Measurements from ENCODE around the gene ARHGEF5.

ARHGEF5 gene

DNA sequence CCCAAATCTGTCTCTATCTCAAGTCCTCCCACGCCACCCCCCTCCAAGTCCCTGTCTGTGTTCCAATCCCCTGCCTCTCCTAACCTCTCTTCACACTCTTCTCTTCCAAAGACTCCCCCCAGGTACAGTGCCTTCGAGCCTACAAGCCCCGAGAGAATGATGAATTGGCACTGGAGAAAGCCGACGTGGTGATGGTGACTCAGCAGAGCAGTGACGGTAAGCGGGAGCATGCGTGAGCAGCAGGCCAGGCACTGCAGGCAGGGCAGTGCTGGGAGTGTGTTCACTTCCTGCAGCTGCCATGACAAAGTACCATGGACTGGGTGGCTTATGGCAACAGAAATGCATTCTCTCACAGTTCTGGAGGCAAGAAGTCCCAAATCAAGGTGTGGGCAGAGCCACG is 23.4 kb downstream of the ARHGEF5 start:
- TF ChIP-seq SPI1 (IDR thresholded peaks at IDR 0.05; ENCODE audit: low read depth, low read length) (no peak), PAX5 (IDR thresholded peaks at IDR 0.05; ENCODE audit: insufficient read depth, low read length, severe bottlenecking) (no peak)

DNA sequence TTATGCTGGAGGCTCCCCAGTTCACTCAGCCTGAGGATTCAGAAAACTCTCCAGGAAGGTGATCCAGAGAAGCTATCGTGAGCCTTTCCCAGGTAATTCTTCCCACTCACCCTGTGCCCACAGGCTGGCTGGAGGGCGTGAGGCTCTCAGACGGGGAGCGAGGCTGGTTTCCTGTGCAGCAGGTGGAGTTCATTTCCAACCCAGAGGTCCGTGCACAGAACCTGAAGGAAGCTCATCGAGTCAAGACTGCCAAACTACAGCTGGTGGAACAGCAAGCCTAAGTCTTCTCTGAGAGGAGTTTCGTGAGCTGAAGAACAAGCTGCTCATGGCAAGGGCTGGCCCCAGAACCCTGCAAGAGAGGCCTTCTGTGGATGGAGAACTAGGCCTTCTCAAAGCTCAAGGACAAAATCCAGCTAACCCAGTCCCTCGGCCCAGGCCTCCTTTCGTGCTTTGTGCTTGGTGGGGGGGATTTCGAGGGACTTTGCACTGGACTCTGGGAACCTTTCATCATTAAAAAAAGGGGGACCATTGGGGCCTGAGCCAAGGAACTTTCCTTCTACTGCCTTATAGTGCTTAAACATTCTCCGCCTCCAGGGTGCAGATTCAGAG is 24.7 kb downstream of the ARHGEF5 start:
- DNase-seq (ENCODE audit: insufficient read length, low spot score), result no peak
- no peak for TF ChIP-seq SPI1 (IDR thresholded peaks at IDR 0.05; ENCODE audit: low read depth, low read length)
- TF ChIP-seq POLR2A (IDR thresholded peaks at IDR 0.05; ENCODE audit: low read depth, low read length), result no peak
- no peak for FAIRE-seq

More for the DNA sequence above, 23.4 kb downstream of the ARHGEF5 start:
- DNase-seq (ENCODE audit: insufficient read length, low spot score) (no peak), FAIRE-seq (no peak)

DNA sequence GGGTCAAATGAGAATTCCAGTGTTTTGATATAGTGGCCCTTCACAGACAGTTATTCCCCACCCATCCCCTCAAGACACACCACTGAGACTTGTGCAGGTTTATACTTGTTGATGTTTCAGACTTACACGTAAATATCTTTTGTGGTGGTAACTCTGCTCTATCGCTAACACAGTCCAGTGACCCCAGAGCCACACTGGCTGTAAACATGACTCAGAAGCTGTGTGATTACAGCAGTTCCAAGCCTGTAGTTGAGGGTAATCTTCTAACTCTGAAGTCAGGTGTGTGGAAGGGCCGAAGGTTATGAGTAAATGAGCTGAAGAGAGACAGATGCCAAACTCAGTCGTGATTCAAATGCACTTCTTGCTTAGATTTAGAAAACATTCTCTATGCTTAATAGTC is 28.9 kb downstream of the ARHGEF5 start:
- TF ChIP-seq TAF1 (IDR thresholded peaks at IDR 0.05; ENCODE audit: low read depth, low read length), result no peak
- TF ChIP-seq PAX5 (IDR thresholded peaks at IDR 0.05; ENCODE audit: insufficient read depth, low read length, severe bottlenecking), result no peak
- TF ChIP-seq SPI1 (IDR thresholded peaks at IDR 0.05; ENCODE audit: low read depth, low read length), result no peak
- TF ChIP-seq POLR2A (IDR thresholded peaks at IDR 0.05; ENCODE audit: low read depth, low read length), result no peak
- no peak for TF ChIP-seq POU2F2 (IDR thresholded peaks at IDR 0.05; ENCODE audit: low read depth, low read length)
- TF ChIP-seq POLR2AphosphoS5 (IDR thresholded peaks at IDR 0.05; ENCODE audit: low read depth, low read length), result no peak
- DNase-seq (ENCODE audit: insufficient read length, low spot score) (no peak), FAIRE-seq (peak; percentile 71)

DNA sequence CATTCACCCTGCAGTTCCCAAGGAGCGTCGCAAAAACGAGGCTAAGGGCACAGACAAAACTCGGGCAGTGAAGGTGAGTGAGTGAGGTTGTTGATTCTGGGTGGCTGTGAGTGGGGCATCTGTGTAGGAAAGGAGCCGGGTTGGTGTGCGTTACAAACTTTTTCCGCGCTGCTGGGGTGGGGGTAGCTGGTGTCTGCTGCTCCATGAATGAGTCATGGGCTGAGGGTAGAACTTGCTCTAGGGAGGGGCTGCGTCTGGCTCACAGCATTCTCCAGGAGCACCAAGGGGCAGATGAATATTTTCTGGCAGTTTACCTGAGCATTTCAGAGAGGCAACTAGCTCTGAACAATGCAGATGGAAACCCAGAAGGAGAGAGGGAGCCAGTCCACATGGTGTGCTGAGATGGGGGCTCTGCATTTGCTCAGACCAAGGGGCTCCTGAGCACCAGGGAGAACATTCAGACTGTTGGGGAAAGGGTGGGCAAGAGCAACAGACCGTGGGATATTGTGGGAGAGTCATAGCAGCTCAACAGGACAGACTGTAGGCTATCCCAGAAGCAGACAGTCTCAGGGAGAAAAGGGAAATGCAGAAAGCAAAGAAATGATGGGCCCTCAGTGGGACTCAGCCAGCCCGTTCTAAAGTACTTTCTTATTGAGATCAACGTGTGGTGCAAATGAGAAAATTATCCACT is 29.5 kb downstream of the ARHGEF5 start:
- DNase-seq (ENCODE audit: insufficient read length, low spot score) (no peak), FAIRE-seq (peak; percentile 9)
- TF ChIP-seq POLR2AphosphoS5 (IDR thresholded peaks at IDR 0.05; ENCODE audit: low read depth, low read length) (no peak), PAX5 (IDR thresholded peaks at IDR 0.05; ENCODE audit: insufficient read depth, low read length, severe bottlenecking) (no peak), TAF1 (IDR thresholded peaks at IDR 0.05; ENCODE audit: low read depth, low read length) (no peak)

DNA sequence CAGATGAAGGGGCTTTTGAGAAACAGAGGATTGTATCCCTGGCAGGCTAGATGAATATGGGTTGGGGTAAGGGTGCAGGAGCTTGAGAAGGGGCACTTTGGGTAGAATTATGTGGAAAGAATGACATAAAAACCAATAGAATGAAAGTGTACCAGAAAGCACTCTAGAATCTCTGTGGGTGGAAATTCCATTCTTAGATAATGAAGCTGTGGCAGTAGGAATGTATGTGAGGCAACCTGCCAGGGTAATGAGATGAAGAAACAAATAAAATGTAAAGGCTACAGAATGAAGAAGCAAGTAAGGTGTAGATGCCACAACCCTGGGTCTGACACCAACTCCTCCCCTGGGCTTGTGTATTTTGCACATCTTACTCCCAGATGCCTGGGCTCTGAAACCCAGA is 31.5 kb downstream of the ARHGEF5 start:
- DNase-seq (ENCODE audit: insufficient read length, low spot score) (no peak), FAIRE-seq (no peak)
- TF ChIP-seq SPI1 (IDR thresholded peaks at IDR 0.05; ENCODE audit: low read depth, low read length) (no peak), POLR2AphosphoS5 (IDR thresholded peaks at IDR 0.05; ENCODE audit: low read depth, low read length) (no peak), POLR2A (IDR thresholded peaks at IDR 0.05; ENCODE audit: low read depth, low read length) (no peak), PAX5 (IDR thresholded peaks at IDR 0.05; ENCODE audit: insufficient read depth, low read length, severe bottlenecking) (no peak), TAF1 (IDR thresholded peaks at IDR 0.05; ENCODE audit: low read depth, low read length) (no peak), POU2F2 (IDR thresholded peaks at IDR 0.05; ENCODE audit: low read depth, low read length) (no peak)

DNA sequence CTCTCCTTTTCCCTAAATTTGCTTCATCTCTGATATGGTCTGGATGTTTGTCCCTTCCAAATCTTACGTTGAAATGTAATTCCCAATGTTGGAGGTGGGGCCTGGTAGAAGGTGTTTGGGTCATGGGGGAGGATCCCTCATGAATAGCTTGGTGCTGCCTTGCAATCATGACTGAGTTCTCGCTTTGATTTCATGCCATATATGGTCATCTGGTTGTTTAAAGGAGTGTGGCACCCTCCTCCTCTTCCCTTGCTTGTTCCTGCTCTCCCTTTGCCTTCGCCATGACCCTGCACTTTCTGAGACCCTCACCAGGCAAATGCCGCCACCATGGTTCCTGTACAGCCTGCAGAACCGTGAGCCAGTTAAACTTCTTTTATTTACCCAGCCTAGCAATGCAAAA is 33.7 kb downstream of the ARHGEF5 start:
- FAIRE-seq (no peak), DNase-seq (ENCODE audit: insufficient read length, low spot score) (no peak)
- TF ChIP-seq SPI1 (IDR thresholded peaks at IDR 0.05; ENCODE audit: low read depth, low read length), result no peak

DNA sequence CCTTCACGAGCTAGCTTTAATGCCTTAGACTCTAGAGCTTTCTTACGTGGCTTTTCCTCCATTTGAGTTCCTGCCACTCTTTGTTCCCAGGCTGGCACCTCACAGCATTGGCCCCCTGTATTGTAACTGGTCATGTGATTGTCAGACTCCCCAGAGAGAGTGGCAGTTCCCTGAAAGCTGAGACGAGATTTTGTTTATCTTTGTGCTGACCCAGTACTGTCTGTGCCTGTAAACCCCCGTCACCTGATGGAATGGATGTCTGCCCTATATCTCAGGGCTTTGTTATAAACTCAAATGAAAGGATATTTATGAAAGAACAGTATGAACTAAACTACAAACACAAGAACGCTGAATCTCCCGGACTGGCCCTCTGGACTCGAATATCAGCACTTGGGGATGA is 35.3 kb downstream of the ARHGEF5 start:
- TF ChIP-seq SPI1 (IDR thresholded peaks at IDR 0.05; ENCODE audit: low read depth, low read length) (no peak), POLR2A (IDR thresholded peaks at IDR 0.05; ENCODE audit: low read depth, low read length) (no peak), POU2F2 (IDR thresholded peaks at IDR 0.05; ENCODE audit: low read depth, low read length) (no peak), TAF1 (IDR thresholded peaks at IDR 0.05; ENCODE audit: low read depth, low read length) (no peak), PAX5 (IDR thresholded peaks at IDR 0.05; ENCODE audit: insufficient read depth, low read length, severe bottlenecking) (no peak), POLR2AphosphoS5 (IDR thresholded peaks at IDR 0.05; ENCODE audit: low read depth, low read length) (no peak)
- FAIRE-seq, result no peak
- no peak for DNase-seq (ENCODE audit: insufficient read length, low spot score)

DNA sequence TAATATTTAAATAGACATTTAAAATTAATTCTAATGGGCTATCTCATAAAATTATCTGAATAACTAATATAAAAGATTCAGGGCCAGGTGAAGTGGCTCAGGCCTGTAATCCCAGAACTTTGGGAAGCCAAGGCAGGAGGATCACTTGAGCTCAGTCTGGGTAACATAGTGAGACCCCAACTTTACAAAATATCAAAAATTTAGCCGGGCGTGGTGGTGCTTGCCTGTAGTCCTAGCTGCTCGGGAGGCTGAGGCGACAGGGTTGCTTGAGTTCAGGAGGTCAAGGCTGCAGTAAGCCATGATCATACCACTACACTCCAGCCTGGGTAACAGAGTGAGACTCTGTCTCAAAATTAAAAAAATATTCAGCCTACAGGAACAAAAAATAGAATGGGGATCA is 35.8 kb downstream of the ARHGEF5 start:
- DNase-seq (ENCODE audit: insufficient read length, low spot score), result no peak
- no peak for TF ChIP-seq POU2F2 (IDR thresholded peaks at IDR 0.05; ENCODE audit: low read depth, low read length)
- no peak for TF ChIP-seq SPI1 (IDR thresholded peaks at IDR 0.05; ENCODE audit: low read depth, low read length)
- no peak for TF ChIP-seq POLR2A (IDR thresholded peaks at IDR 0.05; ENCODE audit: low read depth, low read length)
- TF ChIP-seq TAF1 (IDR thresholded peaks at IDR 0.05; ENCODE audit: low read depth, low read length), result no peak
- TF ChIP-seq PAX5 (IDR thresholded peaks at IDR 0.05; ENCODE audit: insufficient read depth, low read length, severe bottlenecking), result no peak
- TF ChIP-seq POLR2AphosphoS5 (IDR thresholded peaks at IDR 0.05; ENCODE audit: low read depth, low read length), result no peak
- FAIRE-seq, result no peak

DNA sequence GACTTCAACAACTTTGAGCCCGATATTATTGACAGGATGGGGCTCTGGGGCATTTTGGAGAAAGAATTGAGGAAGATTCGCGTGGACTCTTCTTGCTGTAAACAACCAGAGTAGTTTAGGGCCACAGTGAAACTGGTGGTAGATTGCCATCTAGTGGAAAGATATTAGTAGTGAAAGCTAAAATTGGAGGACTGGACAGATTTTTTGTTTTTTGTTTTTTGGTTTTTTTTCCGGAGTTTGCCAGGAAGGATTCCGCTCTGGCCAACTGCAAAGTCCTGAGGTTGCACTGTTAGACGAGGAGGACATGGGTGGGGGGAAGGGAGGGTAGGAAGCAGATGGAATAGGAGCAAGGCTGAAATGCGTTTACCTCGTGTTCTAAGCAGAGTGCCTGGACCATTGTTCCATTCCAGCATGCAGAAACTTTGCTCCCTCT is 36.6 kb downstream of the ARHGEF5 start:
- FAIRE-seq, result peak; percentile 61

DNA sequence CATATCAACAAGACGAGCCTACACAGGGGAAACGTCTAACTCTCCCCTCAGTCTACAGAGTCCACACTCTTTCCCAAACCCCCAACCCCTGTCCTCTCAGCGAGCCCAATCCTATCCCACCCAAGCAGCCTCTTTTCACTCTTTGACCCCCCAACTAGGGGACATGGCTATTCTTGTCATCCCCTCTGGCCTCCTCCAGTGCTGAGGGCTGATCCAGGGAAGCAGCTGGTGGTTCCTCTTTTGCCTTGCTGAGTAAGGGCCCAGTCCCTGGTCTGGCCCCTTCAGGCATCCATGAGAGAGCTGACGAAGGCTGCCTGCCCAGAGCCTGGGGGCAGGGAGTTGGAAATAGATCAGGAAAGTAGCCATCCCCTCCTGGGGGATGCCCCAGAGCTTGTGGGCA is 41.9 kb downstream of the ARHGEF5 start:
- FAIRE-seq, result no peak
- DNase-seq (ENCODE audit: insufficient read length, low spot score), result no peak
- TF ChIP-seq PAX5 (IDR thresholded peaks at IDR 0.05; ENCODE audit: insufficient read depth, low read length, severe bottlenecking) (no peak), SPI1 (IDR thresholded peaks at IDR 0.05; ENCODE audit: low read depth, low read length) (no peak), POU2F2 (IDR thresholded peaks at IDR 0.05; ENCODE audit: low read depth, low read length) (no peak), POLR2A (IDR thresholded peaks at IDR 0.05; ENCODE audit: low read depth, low read length) (no peak), TAF1 (IDR thresholded peaks at IDR 0.05; ENCODE audit: low read depth, low read length) (no peak), POLR2AphosphoS5 (IDR thresholded peaks at IDR 0.05; ENCODE audit: low read depth, low read length) (no peak)

More for the DNA sequence above, 36.6 kb downstream of the ARHGEF5 start:
- no peak for DNase-seq (ENCODE audit: insufficient read length, low spot score)
- TF ChIP-seq POU2F2 (IDR thresholded peaks at IDR 0.05; ENCODE audit: low read depth, low read length), result no peak

DNA sequence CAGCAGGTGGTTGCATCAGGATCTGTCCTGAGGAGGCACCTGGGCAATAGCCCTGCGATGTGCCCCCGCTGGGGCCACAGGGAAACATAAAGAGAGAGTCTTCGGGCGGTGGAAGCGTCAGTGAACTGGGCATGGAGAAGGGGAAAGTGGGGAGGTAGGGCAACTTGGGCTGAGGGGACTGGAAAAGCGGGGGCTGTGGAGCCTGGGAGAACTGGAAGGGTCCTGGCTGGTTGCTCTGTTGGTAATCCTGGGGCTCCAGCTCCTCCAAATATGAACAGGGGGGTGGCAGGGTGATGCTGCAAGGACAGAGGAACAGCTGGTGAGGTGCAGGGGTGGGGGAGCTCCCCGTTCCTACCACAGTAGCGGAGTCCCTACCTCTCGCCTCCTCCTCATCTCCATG is 43.1 kb downstream of the ARHGEF5 start:
- FAIRE-seq (no peak), DNase-seq (ENCODE audit: insufficient read length, low spot score) (no peak)
- TF ChIP-seq POLR2A (IDR thresholded peaks at IDR 0.05; ENCODE audit: low read depth, low read length), result no peak
- no peak for TF ChIP-seq SPI1 (IDR thresholded peaks at IDR 0.05; ENCODE audit: low read depth, low read length)
- TF ChIP-seq POU2F2 (IDR thresholded peaks at IDR 0.05; ENCODE audit: low read depth, low read length), result no peak
- no peak for TF ChIP-seq TAF1 (IDR thresholded peaks at IDR 0.05; ENCODE audit: low read depth, low read length)
- no peak for TF ChIP-seq PAX5 (IDR thresholded peaks at IDR 0.05; ENCODE audit: insufficient read depth, low read length, severe bottlenecking)
- TF ChIP-seq POLR2AphosphoS5 (IDR thresholded peaks at IDR 0.05; ENCODE audit: low read depth, low read length), result no peak

Measured in GM12891 (cell line).